HG02970 (cell line): Measurements from ENCODE around the gene COL18A1.

Source experiments
- ATAC-seq: cut with Tn5 transposase; IDR thresholded peaks from one replicate; pipeline ENCODE4 v1.9.1; 2021; ENCODE audit warnings: mild to moderate bottlenecking, moderate library complexity, moderate number of reproducible peaks; ENCODE audit not compliant: unreplicated experiment, low FRiP score

COL18A1 gene

DNA sequence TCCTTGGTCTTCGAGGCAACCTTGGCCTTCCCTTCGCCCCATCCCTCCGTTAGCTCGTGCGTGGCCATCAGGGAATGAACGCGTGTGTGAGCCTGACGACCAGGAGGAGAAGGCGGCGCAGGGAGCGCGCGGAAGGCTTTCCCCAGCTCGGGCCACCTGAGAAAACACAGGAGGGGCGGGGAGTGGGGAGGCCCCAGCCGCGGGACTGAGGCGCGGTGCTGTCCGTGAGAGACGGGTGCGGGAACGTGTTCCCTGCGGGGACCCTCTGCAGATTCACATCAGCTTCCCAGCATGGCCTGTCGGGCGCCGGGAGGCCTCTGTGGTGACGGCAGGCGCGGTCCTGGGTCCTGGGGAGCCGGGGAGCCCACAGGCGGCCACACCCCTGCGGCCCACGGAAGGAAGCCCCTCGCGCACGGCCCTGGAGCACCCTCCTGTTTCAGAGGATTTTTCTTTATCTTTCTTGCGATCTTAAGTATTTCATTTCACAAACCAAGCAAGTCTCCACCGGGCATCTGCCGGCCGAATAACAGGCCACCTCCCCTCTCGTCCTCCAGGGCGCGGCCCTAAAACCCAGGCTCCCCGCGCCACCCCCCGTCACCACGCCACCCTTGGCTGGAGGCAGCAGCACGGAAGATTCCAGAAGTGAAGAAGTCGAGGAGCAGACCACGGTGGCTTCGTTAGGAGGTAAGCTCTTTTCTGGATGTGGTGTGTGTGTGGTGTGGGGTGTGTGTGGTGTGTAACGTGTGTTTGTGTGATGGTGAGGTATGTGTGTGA, 71.0 kb downstream of the COL18A1 start:
- no peak for ATAC-seq

- no peak for ATAC-seq
Observed at GRCh38 chr21:45476582-45476981, 71.6 kb downstream of the COL18A1 start.

- no peak for ATAC-seq
Observed at GRCh38 chr21:45477176-45478114, 72.5 kb downstream of the COL18A1 start.

GRCh38 chr21:45478115-45478801, 73.3 kb downstream of the COL18A1 start:
- no peak for ATAC-seq

GRCh38 chr21:45478816-45479669, 74.1 kb downstream of the COL18A1 start:
- no peak for ATAC-seq

GRCh38 chr21:45479691-45480675, 75.0 kb downstream of the COL18A1 start:
- ATAC-seq = no peak

- no peak for ATAC-seq
Observed at GRCh38 chr21:45480701-45481500, 75.9 kb downstream of the COL18A1 start.

GRCh38 chr21:45481566-45481965, 76.6 kb downstream of the COL18A1 start:
- no peak for ATAC-seq

DNA sequence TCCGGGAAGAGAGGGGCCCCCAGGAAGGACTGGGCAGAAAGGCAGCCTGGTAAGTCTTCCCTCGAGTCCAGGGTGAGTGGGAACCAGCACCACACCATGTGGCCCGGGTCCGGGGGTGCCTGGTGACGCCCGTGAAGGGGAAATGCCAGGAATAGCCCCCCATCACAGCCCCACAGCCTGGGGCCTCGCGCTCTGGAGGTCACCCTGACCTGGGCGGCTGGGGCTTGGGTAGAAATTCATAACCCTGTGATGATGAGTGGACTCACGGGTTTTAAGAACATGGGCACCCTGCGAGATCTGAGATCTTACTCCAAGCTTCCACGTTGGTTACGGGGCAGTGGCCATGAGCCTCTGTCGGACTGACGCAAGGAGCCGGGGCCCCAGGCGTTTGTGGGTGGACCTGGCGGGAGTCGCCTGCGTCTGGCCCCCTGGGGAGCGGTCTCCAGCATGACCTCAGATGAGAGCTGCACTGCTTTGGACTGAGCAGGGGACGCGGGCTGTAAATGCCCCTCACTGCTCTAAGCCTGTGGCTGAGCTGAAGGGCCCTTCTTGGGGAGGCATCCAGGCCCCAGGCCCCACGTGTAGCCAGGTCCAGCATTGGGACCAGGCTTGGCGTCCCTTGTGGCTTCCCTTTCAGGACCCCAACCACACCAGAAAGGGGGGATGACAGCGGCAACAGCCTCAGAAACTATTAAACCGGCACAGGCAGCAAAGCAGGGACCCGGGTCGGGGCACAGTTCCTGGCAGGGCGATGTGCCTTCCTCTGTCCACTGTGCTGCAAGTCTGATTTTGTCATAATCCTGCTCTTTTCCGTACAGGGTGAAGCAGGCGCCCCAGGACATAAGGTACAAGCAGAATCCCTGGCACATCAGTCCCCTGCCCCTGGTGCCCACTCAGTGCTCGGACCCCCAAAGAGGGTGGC, 77.3 kb downstream of the COL18A1 start:
- ATAC-seq = no peak

- ATAC-seq = no peak
Observed at GRCh38 chr21:45482899-45483821, 78.2 kb downstream of the COL18A1 start.

- ATAC-seq = no peak
Observed at GRCh38 chr21:45484318-45484717, 79.4 kb downstream of the COL18A1 start.

DNA sequence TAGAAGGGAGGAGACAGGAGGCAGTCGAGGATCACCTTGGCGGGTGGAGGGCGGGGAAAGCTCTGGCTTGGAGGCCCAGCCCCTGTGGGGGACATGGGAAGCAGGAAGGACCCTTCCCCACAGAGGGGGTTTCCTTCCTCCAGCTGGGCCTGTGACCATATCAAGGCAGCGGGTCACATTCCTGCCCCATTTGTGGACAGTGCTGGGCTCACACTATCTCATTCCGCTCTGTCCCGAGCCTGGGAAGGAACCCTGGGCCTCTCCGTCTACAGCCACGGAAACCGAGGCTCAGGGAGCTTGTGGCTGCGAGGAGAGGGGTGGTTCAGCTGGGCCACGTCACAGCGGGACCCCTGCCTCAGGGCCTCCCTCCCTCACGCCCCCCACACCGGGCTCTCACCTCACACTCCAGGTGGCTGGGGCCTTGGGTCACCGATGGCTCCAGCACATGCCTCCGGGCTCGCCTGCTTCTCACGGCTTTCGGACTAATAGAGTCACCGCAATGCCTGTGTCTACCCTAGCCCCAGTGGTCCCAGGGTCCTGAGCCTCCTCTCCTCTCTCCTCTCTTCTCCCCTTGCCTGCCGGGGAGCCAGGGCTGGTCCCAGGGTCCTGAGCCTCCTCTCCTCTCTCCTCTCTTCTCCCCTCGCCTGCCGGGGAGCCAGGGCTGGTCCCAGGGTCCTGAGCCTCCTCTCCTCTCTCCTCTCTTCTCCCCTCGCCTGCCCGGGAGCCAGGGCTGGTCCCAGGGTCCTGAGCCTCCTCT, 80.9 kb downstream of the COL18A1 start:
- no peak for ATAC-seq

GRCh38 chr21:45486443-45487160, 81.6 kb downstream of the COL18A1 start:
- no peak for ATAC-seq

- no peak for ATAC-seq
Observed at GRCh38 chr21:45487161-45487806, 82.3 kb downstream of the COL18A1 start.
